HepG2 (cell line): ENCODE results near the gene NDUFC1. TPM values are rescaled to one million over a fixed set of nuclear protein-coding genes. Genes with fewer than 3 reads are reported as not detected.

ENCODE experiments used
- ATAC-seq: fragments of 200-7000 bp; cut with Tn5 transposase; 3 replicates; pipeline ENCODE4 v1.9.1; 2020; ENCODE audit warnings: mild to moderate bottlenecking, moderate library complexity
- BruUV-seq: library from RNA; stranded (reverse); fragments of 400-500 nt; replicated peaks from 2 replicates; lab custom pipeline; 2021; lab: Mats Ljungman, UMichigan
- CTCF ChIA-PET: fragments of 300-600 bp; formaldehyde crosslinking; extraction: SDS; loops from one replicate; lab custom pipeline; 2021; ENCODE audit warnings: low total read pairs, inconsistent platforms, low intra/inter-chr PET ratio; lab: Yijun Ruan, JAX
- POLR2A ChIA-PET: fragments of 350-600 bp; sonication (Branson Sonifier 250); formaldehyde crosslinking; loops from one replicate; lab custom pipeline; 2020; ENCODE audit warnings: antibody characterized with exemption, inconsistent platforms; lab: Yijun Ruan, JAX
- DNase-seq: peaks from one replicate; pipeline ENCODE4 v3.0.0-alpha.2; 2015; ENCODE audit warnings: low spot score
- FAIRE-seq: peaks from 3 replicates; lab custom pipeline; 2011; peaks lifted over from hg19 to GRCh38; lab: Jason Lieb, UNC
- H2AFZ ChIP-seq: one replicate; pipeline ENCODE4 v1.6.1; 2011; ENCODE audit warnings: low read length, inconsistent platforms
- H3K27ac ChIP-seq: fragments of 300-600 bp; 3 replicates; pipeline ENCODE4 v1.8.0; 2011; ENCODE audit warnings: mixed run types, mild to moderate bottlenecking, mixed read lengths, low read length, inconsistent platforms; ENCODE audit not compliant: insufficient read depth; ENCODE audit errors: extremely low read length
- H3K27me3 ChIP-seq, 2 experiments: fragments of 200-600 bp in 1 of 2; 2 replicates in 1 of 2; 3 replicates in 1 of 2; pipeline versions ENCODE4 v1.6.0 to v1.8.0; 2011; ENCODE audit warnings: low read length in 2 of 2, mild to moderate bottlenecking in 2 of 2, moderate library complexity in 2 of 2, inconsistent platforms in 1 of 2; ENCODE audit not compliant: insufficient read depth in 2 of 2, control insufficient read depth in 1 of 2
- H3K36me3 ChIP-seq, 2 experiments: fragments of 200-600 bp in 1 of 2; replicated peaks in 1 of 2; 2 replicates in 1 of 2; 3 replicates in 1 of 2; pipeline versions ENCODE4 v1.5.1 to v1.8.0; 2011; ENCODE audit warnings: low read length in 2 of 2, inconsistent platforms in 1 of 2; ENCODE audit not compliant: insufficient read depth in 2 of 2, control insufficient read depth in 1 of 2
- H3K4me1 ChIP-seq: 2 replicates; pipeline ENCODE4 v1.5.1; 2012; ENCODE audit warnings: low read length, inconsistent platforms; ENCODE audit not compliant: insufficient read depth
- H3K4me2 ChIP-seq: 2 replicates; pipeline ENCODE4 v1.6.0; 2011; ENCODE audit warnings: low read depth, low read length, inconsistent platforms
- H3K4me3 ChIP-seq, 3 experiments: fragments of 200-600 bp in 1 of 3; sonication (generic), shearing (Covaris generic) in 1 of 3; replicated peaks in 1 of 3; 2 replicates each; pipeline ENCODE4 v1.5.1; 2011 to 2016; ENCODE audit warnings: low read length in 3 of 3, inconsistent platforms in 2 of 3, low read depth in 2 of 3, mild to moderate bottlenecking in 2 of 3, control low read depth in 1 of 3, mixed read lengths in 1 of 3; ENCODE audit not compliant: insufficient read depth in 1 of 3
- H3K79me2 ChIP-seq: one replicate; pipeline ENCODE4 v1.6.1; 2011; ENCODE audit warnings: low read length, inconsistent platforms; ENCODE audit not compliant: insufficient read depth
- H3K9ac ChIP-seq: 2 replicates; pipeline ENCODE4 v1.6.0; 2011; ENCODE audit warnings: mild to moderate bottlenecking, low read depth, low read length, inconsistent platforms; ENCODE audit not compliant: insufficient read depth
- H3K9me3 ChIP-seq: 2 replicates; pipeline ENCODE4 v1.5.1; 2012; ENCODE audit warnings: mild to moderate bottlenecking, low read length
- H4K20me1 ChIP-seq: 2 replicates; pipeline ENCODE4 v1.6.0; 2011; ENCODE audit warnings: inconsistent platforms, mild to moderate bottlenecking, low read length, moderate library complexity; ENCODE audit not compliant: insufficient read depth
- HCFC1 ChIP-seq: fragments of 150-350 bp; IDR thresholded peaks from 2 replicates; pipeline ENCODE4 v1.6.1; 2014; ENCODE audit warnings: low read depth, low read length
- NFKBIZ ChIP-seq: IDR thresholded peaks from 2 replicates; pipeline ENCODE4 v1.6.1; 2018; ENCODE audit warnings: missing genetic modification reagents, missing compliant biosample characterization
- NFYC ChIP-seq: IDR thresholded peaks from 2 replicates; pipeline ENCODE4 v1.6.1; 2016; ENCODE audit warnings: missing genetic modification reagents, missing compliant biosample characterization
- RARA ChIP-seq: IDR thresholded peaks from 2 replicates; pipeline ENCODE4 v1.6.1; 2016; ENCODE audit warnings: missing genetic modification reagents, missing compliant biosample characterization
- RXRA ChIP-seq: sonication (generic); formaldehyde crosslinking; IDR thresholded peaks from 2 replicates; pipeline ENCODE4 v1.5.1; 2020; ENCODE audit warnings: missing genetic modification reagents
- WGBS: methylation state at CpG from one replicate; pipeline ENCODE4 v1.1.6; 2017; ENCODE audit warnings: low lambda C conversion rate; 5-methylcytosine and 5-hydroxymethylcytosine counted together
- in situ Hi-C: cut with HindIII; loops from 2 replicates; pipeline ENCODE4 v1.10.0; 2017; ENCODE audit warnings: low pct_unique_long_range_greater_than_20kb; ENCODE audit not compliant: extremely low pct_ligation_motif_present
- intact Hi-C: fragments of 100-400 bp; cut with micrococcal nuclease; formaldehyde crosslinking; loops from one replicate; pipeline ENCODE4 v1.10.0; 2022; ENCODE audit not compliant: unreplicated experiment
- polyA plus RNA-seq, 8 experiments: library from polyadenylated mRNA; depleted of rRNA in 3 of 8; stranded (reverse) in 7 of 8; unstranded in 1 of 8; fragments of >200 nt; fragmentation: Illumina TruSeq in 4 of 8; extraction: Trizol in 4 of 8; gene quantifications; 2 replicates each; pipeline versions ENCODE4 v1.2.1 to v1.2.3, GENCODE V29; 2011 to 2016; ENCODE audit warnings: low read depth in 4 of 8, missing spikeins in 1 of 8, mixed read lengths in 1 of 8; ENCODE audit not compliant: insufficient read depth in 1 of 8
- total RNA-seq, 5 experiments: library from RNA; depleted of rRNA; stranded (reverse); fragments of >200 nt; fragmentation: Illumina TruSeq; extraction: Trizol; gene quantifications; 2 replicates each; pipeline ENCODE4 v1.2.3, GENCODE V29; 2016; ENCODE audit warnings: low read depth in 1 of 5
- TF ChIP-seq, protein P1 (sequence below): sonication (generic); formaldehyde crosslinking; IDR thresholded peaks from 2 replicates; pipeline ENCODE4 v1.9.0; 2021; ENCODE audit warnings: missing genetic modification reagents, mild to moderate bottlenecking, borderline replicate concordance
- TF ChIP-seq, protein P2 (sequence below): IDR thresholded peaks from 2 replicates; pipeline ENCODE4 v1.6.1; 2016; ENCODE audit warnings: missing compliant biosample characterization, missing genetic modification reagents, borderline replicate concordance
- TF ChIP-seq, protein P3 (sequence below), 2 experiments: fragments of 450-650 bp in 1 of 2; sonication (generic) in 1 of 2; formaldehyde crosslinking in 1 of 2; IDR thresholded peaks; 2 replicates each; pipeline versions ENCODE4 v1.6.1 to v1.8.0; 2016 to 2022; ENCODE audit warnings: antibody characterized with exemption in 1 of 2, mild to moderate bottlenecking in 1 of 2, missing genetic modification reagents in 1 of 2

The NDUFC1 gene
- total and polyA plus RNA-seq, 2 of the 13 experiments (the other 11 are each of a cell fraction or from before 2014, with no cell fraction given) = 43.4 to 96.4 TPM

DNA sequence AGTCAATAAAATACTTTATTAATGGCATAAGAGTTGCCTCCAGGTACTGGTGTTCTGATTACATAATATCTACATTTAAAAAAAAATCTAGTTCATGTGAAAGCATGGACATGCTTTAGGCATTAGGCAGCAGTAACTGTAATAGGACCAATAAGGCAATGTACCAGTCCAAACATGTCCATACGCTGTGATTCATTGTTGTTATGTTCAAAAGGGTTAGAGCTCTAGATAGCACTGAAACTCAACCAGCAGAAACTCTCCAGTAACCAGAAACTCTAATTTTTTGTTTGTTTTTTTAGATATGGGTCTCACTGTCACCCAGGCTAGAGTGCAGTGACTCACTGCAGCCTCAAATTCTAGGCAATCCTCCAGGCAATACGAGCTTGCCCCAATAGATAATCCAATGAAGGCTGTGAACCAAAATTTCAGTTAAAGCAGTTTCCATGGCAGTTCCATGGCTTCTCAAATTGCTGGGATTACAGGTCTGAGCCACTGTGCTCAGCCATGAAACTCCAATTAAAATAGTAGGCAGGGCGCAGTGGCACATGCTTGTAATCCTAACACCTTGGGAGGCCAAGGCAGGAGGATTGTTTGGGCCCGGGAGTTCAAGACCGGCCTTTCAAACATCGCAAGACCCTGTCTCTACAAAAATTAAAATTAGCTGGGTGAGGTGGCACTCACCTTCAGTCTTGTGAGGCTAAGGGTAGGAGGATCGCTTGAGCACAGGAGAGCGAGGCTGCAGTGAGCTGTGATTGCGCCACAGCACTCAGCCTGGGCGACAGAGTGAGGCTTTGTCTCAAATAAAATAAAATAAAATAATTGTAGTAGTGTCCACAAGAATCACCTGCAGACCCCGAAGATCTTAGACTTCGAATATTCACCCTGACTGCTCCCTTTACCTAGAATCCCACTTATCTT is 58.6 kb downstream of the NDUFC1 start (continued):
- TF ChIP-seq RXRA (no peak), HCFC1 (no peak)

DNA sequence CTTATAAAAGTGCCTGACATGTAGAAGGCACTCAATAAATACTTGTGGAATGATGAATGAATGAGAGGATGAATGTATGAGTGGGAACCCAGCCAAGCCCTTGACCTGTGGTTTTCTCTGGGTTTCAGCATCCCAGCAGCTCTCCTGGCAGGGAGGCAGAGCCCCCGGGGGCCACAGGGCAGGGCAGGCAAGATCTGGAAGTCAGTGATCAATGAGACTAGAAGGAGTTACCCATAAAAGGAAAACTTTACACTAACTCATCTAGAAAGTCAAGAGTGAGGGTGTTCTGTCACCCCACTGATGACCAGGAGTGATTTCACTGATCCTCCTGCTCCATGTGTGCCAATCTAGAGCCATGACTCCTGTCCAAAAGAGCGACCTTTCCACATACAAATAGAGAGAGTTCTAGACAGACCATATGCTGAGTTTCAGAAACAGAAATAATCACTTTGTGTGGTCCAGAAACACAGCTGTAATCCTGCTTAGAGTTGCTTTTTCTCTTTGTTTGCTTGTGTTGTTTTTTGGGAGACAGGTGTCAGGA is 59.7 kb downstream of the NDUFC1 start:
- H3K4me2 ChIP-seq = no peak overlapping the region
- TF ChIP-seq NFKBIZ (CRISPR knock-in tag) = no peak
- TF ChIP-seq, protein P1, sequence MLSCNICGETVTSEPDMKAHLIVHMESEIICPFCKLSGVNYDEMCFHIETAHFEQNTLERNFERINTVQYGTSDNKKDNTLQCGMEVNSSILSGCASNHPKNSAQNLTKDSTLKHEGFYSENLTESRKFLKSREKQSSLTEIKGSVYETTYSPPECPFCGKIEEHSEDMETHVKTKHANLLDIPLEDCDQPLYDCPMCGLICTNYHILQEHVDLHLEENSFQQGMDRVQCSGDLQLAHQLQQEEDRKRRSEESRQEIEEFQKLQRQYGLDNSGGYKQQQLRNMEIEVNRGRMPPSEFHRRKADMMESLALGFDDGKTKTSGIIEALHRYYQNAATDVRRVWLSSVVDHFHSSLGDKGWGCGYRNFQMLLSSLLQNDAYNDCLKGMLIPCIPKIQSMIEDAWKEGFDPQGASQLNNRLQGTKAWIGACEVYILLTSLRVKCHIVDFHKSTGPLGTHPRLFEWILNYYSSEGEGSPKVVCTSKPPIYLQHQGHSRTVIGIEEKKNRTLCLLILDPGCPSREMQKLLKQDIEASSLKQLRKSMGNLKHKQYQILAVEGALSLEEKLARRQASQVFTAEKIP (CRISPR knock-in tag) = no peak
- TF ChIP-seq, protein P2, sequence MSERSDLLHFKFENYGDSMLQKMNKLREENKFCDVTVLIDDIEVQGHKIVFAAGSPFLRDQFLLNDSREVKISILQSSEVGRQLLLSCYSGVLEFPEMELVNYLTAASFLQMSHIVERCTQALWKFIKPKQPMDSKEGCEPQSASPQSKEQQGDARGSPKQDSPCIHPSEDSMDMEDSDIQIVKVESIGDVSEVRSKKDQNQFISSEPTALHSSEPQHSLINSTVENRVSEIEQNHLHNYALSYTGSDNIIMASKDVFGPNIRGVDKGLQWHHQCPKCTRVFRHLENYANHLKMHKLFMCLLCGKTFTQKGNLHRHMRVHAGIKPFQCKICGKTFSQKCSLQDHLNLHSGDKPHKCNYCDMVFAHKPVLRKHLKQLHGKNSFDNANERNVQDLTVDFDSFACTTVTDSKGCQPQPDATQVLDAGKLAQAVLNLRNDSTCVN (CRISPR knock-in tag) = peak; percentile 64; the same call in 1 of the 2 replicates
- TF ChIP-seq RARA (CRISPR knock-in tag) = no peak
- TF ChIP-seq, protein P3, sequence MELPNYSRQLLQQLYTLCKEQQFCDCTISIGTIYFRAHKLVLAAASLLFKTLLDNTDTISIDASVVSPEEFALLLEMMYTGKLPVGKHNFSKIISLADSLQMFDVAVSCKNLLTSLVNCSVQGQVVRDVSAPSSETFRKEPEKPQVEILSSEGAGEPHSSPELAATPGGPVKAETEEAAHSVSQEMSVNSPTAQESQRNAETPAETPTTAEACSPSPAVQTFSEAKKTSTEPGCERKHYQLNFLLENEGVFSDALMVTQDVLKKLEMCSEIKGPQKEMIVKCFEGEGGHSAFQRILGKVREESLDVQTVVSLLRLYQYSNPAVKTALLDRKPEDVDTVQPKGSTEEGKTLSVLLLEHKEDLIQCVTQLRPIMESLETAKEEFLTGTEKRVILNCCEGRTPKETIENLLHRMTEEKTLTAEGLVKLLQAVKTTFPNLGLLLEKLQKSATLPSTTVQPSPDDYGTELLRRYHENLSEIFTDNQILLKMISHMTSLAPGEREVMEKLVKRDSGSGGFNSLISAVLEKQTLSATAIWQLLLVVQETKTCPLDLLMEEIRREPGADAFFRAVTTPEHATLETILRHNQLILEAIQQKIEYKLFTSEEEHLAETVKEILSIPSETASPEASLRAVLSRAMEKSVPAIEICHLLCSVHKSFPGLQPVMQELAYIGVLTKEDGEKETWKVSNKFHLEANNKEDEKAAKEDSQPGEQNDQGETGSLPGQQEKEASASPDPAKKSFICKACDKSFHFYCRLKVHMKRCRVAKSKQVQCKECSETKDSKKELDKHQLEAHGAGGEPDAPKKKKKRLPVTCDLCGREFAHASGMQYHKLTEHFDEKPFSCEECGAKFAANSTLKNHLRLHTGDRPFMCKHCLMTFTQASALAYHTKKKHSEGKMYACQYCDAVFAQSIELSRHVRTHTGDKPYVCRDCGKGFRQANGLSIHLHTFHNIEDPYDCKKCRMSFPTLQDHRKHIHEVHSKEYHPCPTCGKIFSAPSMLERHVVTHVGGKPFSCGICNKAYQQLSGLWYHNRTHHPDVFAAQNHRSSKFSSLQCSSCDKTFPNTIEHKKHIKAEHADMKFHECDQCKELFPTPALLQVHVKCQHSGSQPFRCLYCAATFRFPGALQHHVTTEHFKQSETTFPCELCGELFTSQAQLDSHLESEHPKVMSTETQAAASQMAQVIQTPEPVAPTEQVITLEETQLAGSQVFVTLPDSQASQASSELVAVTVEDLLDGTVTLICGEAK (IDR thresholded peaks at IDR 0.05) = no peak
- TF ChIP-seq, protein P3 (CRISPR knock-in tag; IDR thresholded peaks at IDR 0.05) = no peak
- TF ChIP-seq NFYC (CRISPR knock-in tag) = no peak

More for the DNA sequence above, 59.7 kb downstream of the NDUFC1 start:
- intact Hi-C loops (no loop called here), in situ Hi-C loops (no loop called here)
- H3K27me3 ChIP-seq = no peaks in the 10 kb centered on the region
- H3K79me2 ChIP-seq = no peaks in the 10 kb centered on the region
- peaks cover 65% of the 10 kb centered on the region for H3K4me1 ChIP-seq
- no peak overlapping the region for H3K9ac ChIP-seq
- DNase-seq = no peak
- H4K20me1 ChIP-seq = no peaks in the 10 kb centered on the region
- no peaks in the 10 kb centered on the region for H3K36me3 ChIP-seq
- ATAC-seq = no peak
- FAIRE-seq = no peak
- CTCF ChIA-PET = no interaction called here
- 56% methylated on average over 2 of the region's 2 CpGs for WGBS
- H3K4me3 ChIP-seq = no peak overlapping the region
- no peaks in the 10 kb centered on the region for H3K9me3 ChIP-seq
- BruUV-seq = no TSS peak
- POLR2A ChIA-PET = no interaction called here
- no peak overlapping the region for H3K27ac ChIP-seq
- no peak overlapping the region for H2AFZ ChIP-seq
